NCI-H2107 (cell line): ENCODE measurements around the gene THOC3.
"Not testable (repeated sequence)": the region's sequence is repeated elsewhere in the genome, so short reads cannot be mapped to it uniquely, and the experiment has no call there.

Experiments
- DNase-seq: peaks from one replicate; lab custom pipeline; 2025; lab: John Stamatoyannopoulos, UW

The THOC3 gene

GRCh38 chr5:175938489-175938888 is 29.6 kb downstream of the THOC3 start:
- DNase-seq, result not testable (repeated sequence)

GRCh38 chr5:175928752-175929151 is 39.4 kb downstream of the THOC3 start:
- not testable (repeated sequence) for DNase-seq

- not testable (repeated sequence) for DNase-seq
These were observed 43.0 kb downstream of the THOC3 start for GRCh38 chr5:175925106-175925505.

- no peak for DNase-seq
These were observed 45.8 kb downstream of the THOC3 start for GRCh38 chr5:175922192-175922885.

- no peak for DNase-seq
These were observed 46.9 kb downstream of the THOC3 start for GRCh38 chr5:175921061-175921730.

GRCh38 chr5:175920231-175920811 is 47.8 kb downstream of the THOC3 start:
- DNase-seq, result no peak

- DNase-seq, result not testable (repeated sequence)
These were observed 52.8 kb downstream of the THOC3 start for GRCh38 chr5:175915066-175916037.

- DNase-seq, result not testable (repeated sequence)
These were observed 54.1 kb downstream of the THOC3 start for GRCh38 chr5:175913835-175914672.

- not testable (repeated sequence) for DNase-seq
These were observed 58.0 kb downstream of the THOC3 start for GRCh38 chr5:175910072-175910471.
